Heart left ventricle (tissue), 13 donors: Measurements from ENCODE around the gene ROBO1.

Experiments used
- POLR2A ChIP-seq, 2 donors: fragments of 450-650 bp; IDR thresholded peaks; one replicate each; pipeline ENCODE4 v1.6.1; 2017; ENCODE audit warnings: antibody characterized with exemption in 2 of 2, mild to moderate bottlenecking in 2 of 2, moderate library complexity in 2 of 2
- TF ChIP-seq, protein P1 (sequence below), 12 donors: fragments of 200-600 bp; sonication (generic) in 4 of 12; IDR thresholded peaks; one replicate each; pipeline versions ENCODE4 v1.5.0 to v1.8.0; 2018 to 2022; ENCODE audit warnings: antibody characterized with exemption in 12 of 12, mild to moderate bottlenecking in 5 of 12
- donor health status: ischemic (EF 13 %, LVEDD 7.1; RV severe dilation, severe dysfunction).
- donor health status: DM: no; HTN: yes; CAD: no.
- donor health status: DM: no; HTN: no; CAD: no.
- donor health status: ischemic (EF 25% LVEDD 6.9; RV normal size, moderate dysfunction).
- donor health status: ischemic (EF 25% LVEDD 5.7; RV mildly dilated, moderate dysfunction).
- donor health status: ischemic (EF 35%, LVEDD 5.7; RV mildly dilated, moderate dysfunction).
- donor health status: nonischemic (EF 11% LVEDD 7.7; RV severe dilation, severe dysfunction).
- donor health status: DM: yes; HTN: yes; CAD: no.
- donor health status: PGD.
- donor health status: ischemic (EF 29% LVEDD 5.4; RV normal size, mild dysfunction).
- donor health status: nonischemic (EF 23%, LVEDD 6.1; RV moderate dilation, normal function).

DNA sequence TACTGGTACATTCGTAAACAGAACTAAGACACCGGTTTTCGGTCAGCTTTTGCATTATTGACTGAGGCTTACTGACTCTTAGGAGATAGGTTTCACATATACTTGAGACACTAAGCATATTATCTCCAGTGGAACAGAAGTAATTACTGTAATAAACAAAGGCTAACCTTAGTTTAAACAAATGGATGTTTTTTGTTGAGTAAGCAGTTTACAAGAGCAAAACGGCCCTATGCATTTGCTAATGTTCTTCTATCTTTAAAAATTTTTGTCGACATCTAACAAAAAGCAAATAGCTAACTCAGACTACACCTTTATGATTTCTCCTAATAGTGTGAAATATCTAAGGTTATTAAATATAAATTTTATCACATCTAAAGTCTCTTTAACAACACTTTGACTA is 664.5 kb downstream of the ROBO1 start:
- no peak for TF ChIP-seq POLR2A (IDR thresholded peaks at IDR 0.05)
- TF ChIP-seq, protein P1, sequence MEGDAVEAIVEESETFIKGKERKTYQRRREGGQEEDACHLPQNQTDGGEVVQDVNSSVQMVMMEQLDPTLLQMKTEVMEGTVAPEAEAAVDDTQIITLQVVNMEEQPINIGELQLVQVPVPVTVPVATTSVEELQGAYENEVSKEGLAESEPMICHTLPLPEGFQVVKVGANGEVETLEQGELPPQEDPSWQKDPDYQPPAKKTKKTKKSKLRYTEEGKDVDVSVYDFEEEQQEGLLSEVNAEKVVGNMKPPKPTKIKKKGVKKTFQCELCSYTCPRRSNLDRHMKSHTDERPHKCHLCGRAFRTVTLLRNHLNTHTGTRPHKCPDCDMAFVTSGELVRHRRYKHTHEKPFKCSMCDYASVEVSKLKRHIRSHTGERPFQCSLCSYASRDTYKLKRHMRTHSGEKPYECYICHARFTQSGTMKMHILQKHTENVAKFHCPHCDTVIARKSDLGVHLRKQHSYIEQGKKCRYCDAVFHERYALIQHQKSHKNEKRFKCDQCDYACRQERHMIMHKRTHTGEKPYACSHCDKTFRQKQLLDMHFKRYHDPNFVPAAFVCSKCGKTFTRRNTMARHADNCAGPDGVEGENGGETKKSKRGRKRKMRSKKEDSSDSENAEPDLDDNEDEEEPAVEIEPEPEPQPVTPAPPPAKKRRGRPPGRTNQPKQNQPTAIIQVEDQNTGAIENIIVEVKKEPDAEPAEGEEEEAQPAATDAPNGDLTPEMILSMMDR (IDR thresholded peaks at IDR 0.05) = no peak
